ENCODE results near the gene IDH3B. TPM values are rescaled to one million over a fixed set of nuclear protein-coding genes. Genes with fewer than 3 reads are reported as not detected.

IDH3B gene
- total RNA-seq, 2 experiments from 2014 or later = 109 to 114 TPM

DNA sequence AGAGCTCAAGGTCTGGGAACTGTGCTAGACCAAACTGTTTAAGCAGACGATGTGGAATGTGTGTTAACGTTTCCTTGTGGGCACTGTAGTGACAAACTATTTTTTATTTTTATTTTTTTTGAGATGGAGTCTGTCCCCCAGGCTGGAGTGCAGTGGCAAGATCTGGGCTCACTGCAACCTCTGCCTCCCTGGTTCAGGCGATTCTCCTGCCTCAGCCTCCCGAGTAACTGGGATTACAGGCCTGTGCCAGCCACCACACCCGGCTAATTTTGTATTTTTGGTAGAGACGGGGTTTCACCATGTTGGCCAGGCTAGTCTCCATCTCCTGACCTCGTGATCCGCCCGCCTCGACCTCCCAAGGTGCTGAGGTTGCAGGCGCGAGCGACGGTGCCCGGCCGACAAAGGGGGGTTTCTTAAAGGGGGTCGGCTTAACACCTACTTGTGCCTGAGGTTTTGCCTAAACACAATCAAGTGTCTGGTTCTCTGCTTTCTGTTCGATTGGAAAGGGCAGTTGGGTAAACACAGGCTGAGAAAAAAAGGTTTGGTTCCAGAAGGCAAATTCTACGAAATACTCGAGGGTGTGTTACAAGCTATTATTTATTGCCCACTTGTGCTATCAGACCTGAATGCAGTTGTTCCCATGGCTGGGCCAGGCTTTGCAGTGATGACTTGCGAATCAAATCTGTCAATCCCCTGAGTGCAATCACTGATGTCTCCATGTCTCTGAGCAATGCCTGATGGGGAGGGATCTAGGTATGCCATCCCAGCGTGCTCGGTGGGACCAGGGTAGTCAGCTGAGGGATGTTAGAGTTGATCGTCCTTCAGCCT is 10.2 kb downstream of the IDH3B start:
- ATAC-seq (no peak), DNase-seq (no peak)
- Mint-ChIP-seq H3K9me3 (no peaks in the 10 kb centered on the region), H3K36me3 (ENCODE audit: low read depth) (peaks cover 61% of the 10 kb centered on the region), H3K27me3 (no peaks in the 10 kb centered on the region), H3K4me1 (ENCODE audit: low read depth) (peaks cover 43% of the 10 kb centered on the region), H3K4me3 (peak overlapping the region; percentile 89), H3K27ac (peak overlapping the region; percentile 90)
- TF ChIP-seq, protein P1, sequence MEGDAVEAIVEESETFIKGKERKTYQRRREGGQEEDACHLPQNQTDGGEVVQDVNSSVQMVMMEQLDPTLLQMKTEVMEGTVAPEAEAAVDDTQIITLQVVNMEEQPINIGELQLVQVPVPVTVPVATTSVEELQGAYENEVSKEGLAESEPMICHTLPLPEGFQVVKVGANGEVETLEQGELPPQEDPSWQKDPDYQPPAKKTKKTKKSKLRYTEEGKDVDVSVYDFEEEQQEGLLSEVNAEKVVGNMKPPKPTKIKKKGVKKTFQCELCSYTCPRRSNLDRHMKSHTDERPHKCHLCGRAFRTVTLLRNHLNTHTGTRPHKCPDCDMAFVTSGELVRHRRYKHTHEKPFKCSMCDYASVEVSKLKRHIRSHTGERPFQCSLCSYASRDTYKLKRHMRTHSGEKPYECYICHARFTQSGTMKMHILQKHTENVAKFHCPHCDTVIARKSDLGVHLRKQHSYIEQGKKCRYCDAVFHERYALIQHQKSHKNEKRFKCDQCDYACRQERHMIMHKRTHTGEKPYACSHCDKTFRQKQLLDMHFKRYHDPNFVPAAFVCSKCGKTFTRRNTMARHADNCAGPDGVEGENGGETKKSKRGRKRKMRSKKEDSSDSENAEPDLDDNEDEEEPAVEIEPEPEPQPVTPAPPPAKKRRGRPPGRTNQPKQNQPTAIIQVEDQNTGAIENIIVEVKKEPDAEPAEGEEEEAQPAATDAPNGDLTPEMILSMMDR (IDR thresholded peaks at IDR 0.05) = no peak
- intact Hi-C loops (cut with micrococcal nuclease) = no loop called here
- POLR2A ChIA-PET = interaction anchor here (0.7 to 9.2 kb wide), 13 partner anchors 10 to 198 kb away, joined by 3 to 156 read pairs (median 4); partner anchors contain the start of genes IDH3B, PCED1A, SNRPB and VPS16
- CTCF ChIA-PET = interaction anchor here (9.3 kb wide), 1 partner anchor 131 kb away, joined by 103 read pairs; no protein-coding TSS in a partner anchor

DNA sequence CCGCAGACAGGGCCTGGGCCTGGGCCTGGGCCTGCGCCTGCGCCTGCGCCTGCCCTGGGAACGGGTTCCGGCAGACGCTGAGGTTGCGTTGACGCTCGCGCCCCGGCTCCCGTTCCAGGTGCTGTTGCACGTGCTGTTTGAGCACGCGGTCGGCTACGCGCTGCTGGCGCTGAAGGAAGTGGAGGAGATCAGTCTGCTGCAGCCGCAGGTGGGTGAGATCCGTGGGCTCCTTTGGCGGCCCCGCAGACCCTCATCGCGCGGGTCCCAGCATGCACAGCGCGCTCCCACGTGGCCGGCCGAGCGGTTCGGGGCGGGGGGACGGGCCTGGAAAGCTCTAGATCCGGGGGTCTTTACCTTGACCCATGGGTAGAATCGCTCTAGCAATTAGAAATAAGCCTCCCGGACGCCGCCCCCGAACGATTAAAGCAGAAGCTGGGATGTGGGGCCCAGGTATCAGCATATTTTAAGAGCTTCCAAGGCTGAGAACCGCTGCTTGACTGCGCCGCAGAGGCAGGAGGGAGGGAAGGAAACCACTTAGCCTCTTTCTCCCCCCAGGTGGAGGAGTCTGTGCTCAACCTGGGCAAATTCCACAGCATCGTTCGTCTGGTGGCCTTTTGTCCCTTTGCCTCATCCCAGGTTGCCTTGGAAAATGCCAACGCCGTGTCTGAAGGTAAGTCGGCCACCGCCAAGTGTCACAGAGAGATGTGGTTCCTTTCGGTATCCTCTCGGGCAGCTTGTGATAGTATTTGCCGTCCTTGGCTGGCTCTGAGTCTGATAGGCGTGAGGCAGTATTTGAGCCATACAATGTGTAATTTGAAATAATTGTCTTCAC is 11.1 kb downstream of the IDH3B start:
- Mint-ChIP-seq H3K36me3 (ENCODE audit: low read depth) (peaks cover 53% of the 10 kb centered on the region), H3K27ac (peak overlapping the region; percentile 90), H3K27me3 (no peaks in the 10 kb centered on the region), H3K4me3 (peak overlapping the region; percentile 89), H3K4me1 (ENCODE audit: low read depth) (peaks cover 41% of the 10 kb centered on the region), H3K9me3 (no peaks in the 10 kb centered on the region)
- DNase-seq = peak; percentile 52
- ATAC-seq = peak; percentile 40
- TF ChIP-seq, protein P1 (IDR thresholded peaks at IDR 0.05) = no peak
- intact Hi-C loops (cut with micrococcal nuclease) = no loop called here
- ChIA-PET POLR2A (interaction anchor here (0.7 to 9.2 kb wide), 26 partner anchors 9 to 977 kb away, joined by 3 to 156 read pairs (median 4); partner anchors contain the start of genes IDH3B, PCED1A, SNRPB and VPS16), CTCF (interaction anchor here (9.3 kb wide), 1 partner anchor 131 kb away, joined by 103 read pairs; no protein-coding TSS in a partner anchor)

DNA sequence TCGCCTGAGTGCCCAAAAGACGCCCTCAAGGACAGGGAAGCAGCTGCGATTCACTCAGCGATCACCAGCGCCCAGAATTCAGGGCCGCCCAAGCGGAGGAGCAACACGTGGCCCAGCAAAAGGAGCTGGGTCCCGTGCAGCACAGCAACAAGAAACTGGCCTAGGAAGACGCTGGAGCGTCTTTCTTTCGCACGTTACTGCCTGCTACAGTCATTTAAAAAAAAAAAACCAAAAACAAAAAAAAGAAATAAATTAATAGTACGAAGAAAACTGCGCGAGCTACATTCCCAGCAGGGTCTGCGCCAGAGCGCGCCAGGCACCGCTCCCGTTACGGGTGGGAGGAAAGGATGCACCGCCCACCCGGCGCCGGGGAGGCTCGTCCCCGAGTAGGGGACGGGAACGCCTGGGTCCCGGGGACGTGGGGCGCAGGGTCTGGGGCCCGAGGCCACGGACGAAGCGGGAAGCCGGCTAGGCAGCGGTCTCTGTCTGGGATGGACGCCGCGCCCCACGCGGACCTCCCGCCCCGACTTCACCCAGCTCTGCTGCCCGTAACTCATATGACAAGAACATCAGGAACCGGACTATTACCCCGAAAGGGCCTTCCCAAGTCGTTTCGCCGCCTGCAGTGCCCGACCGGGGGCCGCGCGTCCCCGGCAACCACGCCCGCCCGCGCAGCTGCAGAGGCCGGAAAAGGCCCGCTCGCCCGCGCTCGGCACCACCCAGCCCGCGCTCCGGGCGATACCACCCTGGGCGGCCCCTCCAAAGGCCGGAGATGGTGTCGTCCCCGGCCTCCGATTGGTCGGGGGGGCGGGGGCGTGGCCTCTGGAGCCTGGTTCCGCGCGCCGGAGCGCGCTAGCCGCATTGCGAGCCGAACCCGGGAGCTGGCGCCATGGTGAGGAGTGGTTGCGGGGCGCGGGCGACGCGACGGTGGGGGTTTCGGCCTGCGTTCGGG is 12.0 kb downstream of the IDH3B start, which contains the start of gene NOP56:
TSS of gene NOP56 (plus strand) at position 861 of the 952 bp plus-strand sequence. CDS start at position 890, 29 bp downstream.
- POLR2A ChIA-PET = interaction anchor here (0.8 to 9.2 kb wide), 27 partner anchors 8 to 976 kb away, joined by 3 to 156 read pairs (median 3); partner anchors contain the start of genes FASTKD5, IDH3B, PCED1A and SNRPB
- peak within 1 kb of the TSS; percentile 89 for H3K4me3 Mint-ChIP-seq
- peak; percentile 93 for DNase-seq
- H3K27ac Mint-ChIP-seq = peak within 1 kb of the TSS; percentile 90
- no peaks in the 10 kb centered on the region for H3K9me3 Mint-ChIP-seq
- H3K36me3 Mint-ChIP-seq (ENCODE audit: low read depth) = peaks cover 44% of the 10 kb centered on the region
- CTCF ChIA-PET = interaction anchor here (1.2 to 9.3 kb wide), 2 partner anchors 130 to 182 kb away, joined by 5 to 103 read pairs; partner anchors contain the start of gene SNRPB
- no peaks in the 10 kb centered on the region for H3K27me3 Mint-ChIP-seq
- peaks cover 40% of the 10 kb centered on the region for H3K4me1 Mint-ChIP-seq (ENCODE audit: low read depth)
- TF ChIP-seq, protein P1 (IDR thresholded peaks at IDR 0.05) = no peak
- intact Hi-C loops (cut with micrococcal nuclease) = no loop called here
- peak; percentile 91 for ATAC-seq

DNA sequence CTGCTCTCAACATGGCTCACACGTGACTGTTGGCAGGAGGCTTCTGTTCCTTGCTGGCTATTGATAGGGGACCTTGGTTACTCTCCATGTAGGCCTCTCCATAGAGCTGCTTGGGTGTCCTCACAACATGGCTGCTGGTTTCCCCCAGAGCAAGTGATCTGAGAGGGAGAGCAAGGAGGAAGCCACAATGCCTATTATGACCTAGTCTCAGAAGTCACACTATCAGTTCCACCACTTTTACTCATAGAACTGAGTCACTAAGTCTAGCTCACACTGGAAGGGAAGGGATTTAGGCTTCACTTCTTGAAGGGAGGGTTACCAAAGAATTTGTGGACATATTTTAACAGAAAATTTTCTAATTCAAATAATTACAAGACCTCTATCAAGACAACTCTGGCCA is 20.3 kb downstream of the IDH3B start:
- Mint-ChIP-seq H3K27me3 (no peaks in the 10 kb centered on the region), H3K36me3 (ENCODE audit: low read depth) (peaks cover 7% of the 10 kb centered on the region), H3K4me1 (ENCODE audit: low read depth) (peaks cover 3% of the 10 kb centered on the region), H3K27ac (no peak overlapping the region), H3K9me3 (no peaks in the 10 kb centered on the region), H3K4me3 (no peak overlapping the region)
- POLR2A ChIA-PET = interaction anchor here (0.7 to 1.3 kb wide), 4 partner anchors 8 to 311 kb away, joined by 3 to 4 read pairs (median 3); partner anchors contain the start of gene NOP56
- intact Hi-C loops (cut with micrococcal nuclease) = loop anchor here (10.0 kb wide), 1 partner anchor 119 kb away; no protein-coding TSS in a partner anchor
- DNase-seq = no peak
- CTCF ChIA-PET = interaction anchor here (0.9 kb wide), 1 partner anchor 37 kb away, joined by 3 read pairs; no protein-coding TSS in a partner anchor
- TF ChIP-seq, protein P1 (IDR thresholded peaks at IDR 0.05) = no peak
- peak; percentile 60 for ATAC-seq

Data from activated CD8-positive, alpha-beta T cell treated with anti-CD3 and anti-CD28 coated beads for 36 hours (primary cell).